NCI-H774 (cell line): ENCODE data around the gene UBE2E1.

ENCODE experiments used
- DNase-seq: peaks from one replicate; lab custom pipeline; 2025; lab: John Stamatoyannopoulos, UW

Gene UBE2E1

GRCh38 chr3:23805633-23806533 is at the start of gene UBE2E1:
Gene UBE2E1 (plus strand): TSS chr3:23805955. CDS start chr3:23807270, 1,315 bp downstream.
- peak; percentile 20 for DNase-seq

- no peak for DNase-seq
Measured at GRCh38 chr3:23756206-23756840, 49.4 kb upstream of the UBE2E1 start.

GRCh38 chr3:23758253-23758838 is 47.4 kb upstream of the UBE2E1 start:
- DNase-seq: no peak

- no peak for DNase-seq
Measured at GRCh38 chr3:23760325-23760724, 45.4 kb upstream of the UBE2E1 start.

- DNase-seq: no peak
Measured at GRCh38 chr3:23760871-23761373, 44.8 kb upstream of the UBE2E1 start.

GRCh38 chr3:23761440-23761896 is 44.3 kb upstream of the UBE2E1 start:
- DNase-seq: no peak

GRCh38 chr3:23762214-23762613 is 43.5 kb upstream of the UBE2E1 start:
- no peak for DNase-seq

- no peak for DNase-seq
Measured at GRCh38 chr3:23762759-23763477, 42.8 kb upstream of the UBE2E1 start.

GRCh38 chr3:23764407-23764806 is 41.3 kb upstream of the UBE2E1 start:
- no peak for DNase-seq

GRCh38 chr3:23767546-23767945 is 38.2 kb upstream of the UBE2E1 start:
- no peak for DNase-seq

GRCh38 chr3:23775254-23775909 is 30.4 kb upstream of the UBE2E1 start:
- no peak for DNase-seq

- no peak for DNase-seq
Measured at GRCh38 chr3:23776352-23776891, 29.3 kb upstream of the UBE2E1 start.

- no peak for DNase-seq
Measured at GRCh38 chr3:23778446-23778845, 27.3 kb upstream of the UBE2E1 start.

GRCh38 chr3:23779841-23780240 is 25.9 kb upstream of the UBE2E1 start:
- DNase-seq: no peak

- no peak for DNase-seq
Measured at GRCh38 chr3:23781051-23781450, 24.7 kb upstream of the UBE2E1 start.

- DNase-seq: no peak
Measured at GRCh38 chr3:23781871-23782270, 23.9 kb upstream of the UBE2E1 start.

- no peak for DNase-seq
Measured at GRCh38 chr3:23785097-23785645, 20.6 kb upstream of the UBE2E1 start.

GRCh38 chr3:23785882-23786281 is 19.9 kb upstream of the UBE2E1 start:
- DNase-seq: no peak

- no peak for DNase-seq
Measured at GRCh38 chr3:23791678-23792077, 14.1 kb upstream of the UBE2E1 start.

- DNase-seq: no peak
Measured at GRCh38 chr3:23793528-23794134, 12.1 kb upstream of the UBE2E1 start.
